Measurements from ENCODE around the gene NEGR1. TPM values are rescaled to one million over a fixed set of nuclear protein-coding genes. Genes with fewer than 3 reads are reported as not detected.

Gene NEGR1
- total and polyA plus RNA-seq, 7 experiments from 2014 or later, result 0.08 to 1.2 TPM; not detected in 5

GRCh38 chr1:71390518-71390917 is 891.8 kb downstream of the NEGR1 start:
- Mint-ChIP-seq H3K9me3 (peaks cover 7 to 58% (median 28%) of the 10 kb centered on the region in 11 donors), H3K36me3 (no peaks in the 10 kb centered on the region), H3K4me3 (no peak overlapping the region), H3K4me1 (no peaks in the 10 kb centered on the region), H3K27ac (no peak overlapping the region), H3K27me3 (no peaks in the 10 kb centered on the region)
- Histone ChIP-seq H3K36me3 (ENCODE audit: control insufficient read depth in 2 of 3, insufficient read depth in 3 of 3, low read length in 3 of 3) (no peaks in the 10 kb centered on the region), H3K9me3 (ENCODE audit: control insufficient read depth in 2 of 3, low read length in 3 of 3) (peaks cover 0 to 4% (median 0%) of the 10 kb centered on the region in 3 experiments), H3K27me3 (ENCODE audit: control insufficient read depth in 2 of 2, insufficient read depth in 2 of 2, low read length in 2 of 2) (no peaks in the 10 kb centered on the region), H3K4me3 (ENCODE audit: low read length) (no peak overlapping the region), H3K4me1 (ENCODE audit: control insufficient read depth in 2 of 2, insufficient read depth in 2 of 2, low read length in 2 of 2) (no peaks in the 10 kb centered on the region), H3K27ac (ENCODE audit: low read depth, low read length) (no peak overlapping the region)
- ChIA-PET POLR2A (no interaction called here), CTCF (no interaction called here)
- intact Hi-C loops (cut with micrococcal nuclease), result no loop called here
- ATAC-seq (no peak), DNase-seq (no peak)

GRCh38 chr1:71377886-71378285 is 904.5 kb downstream of the NEGR1 start:
- intact Hi-C loops (cut with micrococcal nuclease), result no loop called here
- H3K27me3 ChIP-seq (ENCODE audit: control insufficient read depth in 2 of 2, insufficient read depth in 2 of 2, low read length in 2 of 2), result no peaks in the 10 kb centered on the region
- H3K4me1 Mint-ChIP-seq, result no peaks in the 10 kb centered on the region
- DNase-seq, result no peak
- H3K36me3 ChIP-seq (ENCODE audit: control insufficient read depth in 2 of 3, insufficient read depth in 3 of 3, low read length in 3 of 3), result no peaks in the 10 kb centered on the region
- POLR2A ChIA-PET, result no interaction called here
- ATAC-seq, result no peak
- peaks cover 0 to 4% (median 0%) of the 10 kb centered on the region in 5 donors for H3K27me3 Mint-ChIP-seq
- peaks cover 3 to 39% (median 14%) of the 10 kb centered on the region in 11 donors for H3K9me3 Mint-ChIP-seq
- H3K27ac Mint-ChIP-seq, result no peak overlapping the region
- CTCF ChIA-PET, result no interaction called here
- H3K4me3 Mint-ChIP-seq, result no peak overlapping the region
- no peaks in the 10 kb centered on the region for H3K4me1 ChIP-seq (ENCODE audit: control insufficient read depth in 2 of 2, insufficient read depth in 2 of 2, low read length in 2 of 2)
- H3K4me3 ChIP-seq (ENCODE audit: low read length), result no peak overlapping the region
- H3K36me3 Mint-ChIP-seq, result no peaks in the 10 kb centered on the region
- no peak overlapping the region for H3K27ac ChIP-seq (ENCODE audit: low read depth, low read length)
- no peaks in the 10 kb centered on the region for H3K9me3 ChIP-seq (ENCODE audit: control insufficient read depth in 2 of 3, low read length in 3 of 3)

GRCh38 chr1:71372496-71372895 is 909.8 kb downstream of the NEGR1 start:
- no peak for DNase-seq
- Mint-ChIP-seq H3K27me3 (no peaks in the 10 kb centered on the region), H3K36me3 (no peaks in the 10 kb centered on the region), H3K9me3 (peaks cover 0 to 16% (median 3%) of the 10 kb centered on the region in 11 donors), H3K4me1 (no peaks in the 10 kb centered on the region), H3K27ac (no peak overlapping the region), H3K4me3 (no peak overlapping the region)
- Histone ChIP-seq H3K4me3 (ENCODE audit: low read length) (no peak overlapping the region), H3K4me1 (ENCODE audit: control insufficient read depth in 2 of 2, insufficient read depth in 2 of 2, low read length in 2 of 2) (no peaks in the 10 kb centered on the region), H3K36me3 (ENCODE audit: control insufficient read depth in 2 of 3, insufficient read depth in 3 of 3, low read length in 3 of 3) (no peaks in the 10 kb centered on the region), H3K27me3 (ENCODE audit: control insufficient read depth in 2 of 2, insufficient read depth in 2 of 2, low read length in 2 of 2) (no peaks in the 10 kb centered on the region), H3K27ac (ENCODE audit: low read depth, low read length) (no peak overlapping the region), H3K9me3 (ENCODE audit: control insufficient read depth in 2 of 3, low read length in 3 of 3) (no peaks in the 10 kb centered on the region)
- ATAC-seq, result no peak
- POLR2A ChIA-PET, result no interaction called here
- CTCF ChIA-PET, result no interaction called here
- intact Hi-C loops (cut with micrococcal nuclease), result no loop called here

GRCh38 chr1:71371581-71371980 is 910.8 kb downstream of the NEGR1 start:
- ChIA-PET POLR2A (no interaction called here), CTCF (no interaction called here)
- H3K4me3 Mint-ChIP-seq, result no peak overlapping the region
- ATAC-seq (no peak), DNase-seq (no peak)
- intact Hi-C loops (cut with micrococcal nuclease), result no loop called here
- no peaks in the 10 kb centered on the region for H3K4me1 ChIP-seq (ENCODE audit: control insufficient read depth in 2 of 2, insufficient read depth in 2 of 2, low read length in 2 of 2)
- H3K4me3 ChIP-seq (ENCODE audit: low read length), result no peak overlapping the region
- no peaks in the 10 kb centered on the region for H3K4me1 Mint-ChIP-seq
- H3K36me3 Mint-ChIP-seq, result no peaks in the 10 kb centered on the region
- H3K27ac Mint-ChIP-seq, result no peak overlapping the region
- no peaks in the 10 kb centered on the region for H3K27me3 Mint-ChIP-seq
- H3K27me3 ChIP-seq (ENCODE audit: control insufficient read depth in 2 of 2, insufficient read depth in 2 of 2, low read length in 2 of 2), result no peaks in the 10 kb centered on the region
- no peaks in the 10 kb centered on the region for H3K36me3 ChIP-seq (ENCODE audit: control insufficient read depth in 2 of 3, insufficient read depth in 3 of 3, low read length in 3 of 3)
- no peak overlapping the region for H3K27ac ChIP-seq (ENCODE audit: low read depth, low read length)
- peaks cover 0 to 11% (median 2%) of the 10 kb centered on the region in 11 donors for H3K9me3 Mint-ChIP-seq
- no peaks in the 10 kb centered on the region for H3K9me3 ChIP-seq (ENCODE audit: control insufficient read depth in 2 of 3, low read length in 3 of 3)

GRCh38 chr1:71364236-71364635 is 918.1 kb downstream of the NEGR1 start:
- ChIA-PET CTCF (no interaction called here), POLR2A (no interaction called here)
- Histone ChIP-seq H3K9me3 (ENCODE audit: control insufficient read depth in 2 of 3, low read length in 3 of 3) (no peaks in the 10 kb centered on the region), H3K27ac (ENCODE audit: low read depth, low read length) (no peak overlapping the region), H3K4me1 (ENCODE audit: control insufficient read depth in 2 of 2, insufficient read depth in 2 of 2, low read length in 2 of 2) (no peaks in the 10 kb centered on the region), H3K4me3 (ENCODE audit: low read length) (no peak overlapping the region), H3K36me3 (ENCODE audit: control insufficient read depth in 2 of 3, insufficient read depth in 3 of 3, low read length in 3 of 3) (no peaks in the 10 kb centered on the region), H3K27me3 (ENCODE audit: control insufficient read depth in 2 of 2, insufficient read depth in 2 of 2, low read length in 2 of 2) (no peaks in the 10 kb centered on the region)
- H3K27ac Mint-ChIP-seq, result no peak overlapping the region
- no peaks in the 10 kb centered on the region for H3K27me3 Mint-ChIP-seq
- H3K9me3 Mint-ChIP-seq, result peaks cover 0 to 18% (median 6%) of the 10 kb centered on the region in 11 donors
- ATAC-seq (no peak), DNase-seq (no peak)
- no peak overlapping the region for H3K4me3 Mint-ChIP-seq
- H3K36me3 Mint-ChIP-seq, result no peaks in the 10 kb centered on the region
- H3K4me1 Mint-ChIP-seq, result no peaks in the 10 kb centered on the region
- intact Hi-C loops (cut with micrococcal nuclease), result no loop called here

- Mint-ChIP-seq H3K27me3 (no peaks in the 10 kb centered on the region), H3K4me3 (no peak overlapping the region), H3K9me3 (peaks cover 0 to 24% (median 9%) of the 10 kb centered on the region in 11 donors), H3K36me3 (no peaks in the 10 kb centered on the region), H3K4me1 (no peaks in the 10 kb centered on the region), H3K27ac (no peak overlapping the region)
- Histone ChIP-seq H3K4me1 (ENCODE audit: control insufficient read depth in 2 of 2, insufficient read depth in 2 of 2, low read length in 2 of 2) (no peaks in the 10 kb centered on the region), H3K36me3 (ENCODE audit: control insufficient read depth in 2 of 3, insufficient read depth in 3 of 3, low read length in 3 of 3) (no peaks in the 10 kb centered on the region), H3K4me3 (ENCODE audit: low read length) (no peak overlapping the region), H3K27ac (ENCODE audit: low read depth, low read length) (no peak overlapping the region), H3K27me3 (ENCODE audit: control insufficient read depth in 2 of 2, insufficient read depth in 2 of 2, low read length in 2 of 2) (no peaks in the 10 kb centered on the region), H3K9me3 (ENCODE audit: control insufficient read depth in 2 of 3, low read length in 3 of 3) (peaks cover 0 to 4% (median 0%) of the 10 kb centered on the region in 3 experiments)
- CTCF ChIA-PET, result no interaction called here
- POLR2A ChIA-PET, result no interaction called here
- no peak for DNase-seq
- intact Hi-C loops (cut with micrococcal nuclease), result no loop called here
- no peak for ATAC-seq
These were observed 919.6 kb downstream of the NEGR1 start for GRCh38 chr1:71362691-71363090.

GRCh38 chr1:71362076-71362475 is 920.3 kb downstream of the NEGR1 start:
- POLR2A ChIA-PET, result no interaction called here

More at GRCh38 chr1:71362076-71362475, 920.3 kb downstream of the NEGR1 start:
- no peak overlapping the region for H3K4me3 ChIP-seq (ENCODE audit: low read length)
- H3K36me3 ChIP-seq (ENCODE audit: control insufficient read depth in 2 of 3, insufficient read depth in 3 of 3, low read length in 3 of 3), result no peaks in the 10 kb centered on the region
- CTCF ChIA-PET, result no interaction called here
- intact Hi-C loops (cut with micrococcal nuclease), result no loop called here
- Mint-ChIP-seq H3K36me3 (no peaks in the 10 kb centered on the region), H3K27ac (no peak overlapping the region), H3K4me3 (no peak overlapping the region), H3K9me3 (peaks cover 0 to 24% (median 11%) of the 10 kb centered on the region in 11 donors), H3K27me3 (no peaks in the 10 kb centered on the region), H3K4me1 (no peaks in the 10 kb centered on the region)
- no peak overlapping the region for H3K27ac ChIP-seq (ENCODE audit: low read depth, low read length)
- peaks cover 0 to 7% (median 0%) of the 10 kb centered on the region in 3 experiments for H3K9me3 ChIP-seq (ENCODE audit: control insufficient read depth in 2 of 3, low read length in 3 of 3)
- DNase-seq, result no peak
- no peaks in the 10 kb centered on the region for H3K27me3 ChIP-seq (ENCODE audit: control insufficient read depth in 2 of 2, insufficient read depth in 2 of 2, low read length in 2 of 2)
- ATAC-seq, result no peak
- H3K4me1 ChIP-seq (ENCODE audit: control insufficient read depth in 2 of 2, insufficient read depth in 2 of 2, low read length in 2 of 2), result no peaks in the 10 kb centered on the region

Measured in naive thymus-derived CD4-positive, alpha-beta T cell (primary cell).